HG03439 (cell line): ENCODE measurements around the gene ETV5.

Experiments
- ATAC-seq: cut with Tn5 transposase; IDR thresholded peaks from one replicate; pipeline ENCODE4 v1.9.1; 2021; ENCODE audit warnings: mild to moderate bottlenecking, moderate library complexity; ENCODE audit not compliant: unreplicated experiment

The ETV5 gene

DNA sequence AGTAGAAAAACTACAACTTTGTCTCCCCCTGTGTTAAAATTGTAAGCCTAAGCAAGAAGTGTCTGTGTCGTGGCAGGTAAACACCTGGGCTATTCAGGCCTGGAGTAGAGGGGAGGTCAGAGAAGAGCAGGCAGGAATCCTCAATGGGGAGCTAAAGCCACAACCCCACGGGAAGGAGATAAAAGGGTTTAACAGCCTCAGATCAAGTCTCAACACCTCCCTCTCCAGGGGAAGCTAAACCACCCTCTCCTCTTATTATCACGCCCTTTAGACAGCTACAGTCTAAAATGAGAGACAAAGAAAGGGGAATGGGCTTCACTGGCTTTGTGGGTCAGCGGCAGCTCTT is 11.6 kb downstream of the ETV5 start:
- no peak for ATAC-seq

DNA sequence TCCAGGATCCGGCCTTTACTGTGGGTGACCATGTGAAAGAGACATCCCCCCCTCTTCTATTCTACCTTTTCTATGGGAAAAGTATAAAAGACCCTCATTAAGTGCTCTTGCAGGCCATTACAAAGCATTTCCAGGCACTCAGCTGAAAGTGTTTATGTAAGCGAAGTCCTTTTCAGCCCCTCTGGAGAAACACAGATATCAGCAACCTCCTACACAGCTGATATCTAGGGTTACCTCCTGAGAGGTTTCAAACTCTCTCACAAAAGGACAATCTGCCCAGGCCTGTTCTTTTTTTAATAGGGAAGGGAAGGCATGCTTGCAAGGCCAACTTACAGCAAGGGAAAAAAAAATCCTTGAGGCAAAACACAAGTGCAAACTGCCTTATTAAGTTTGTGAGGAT is 12.6 kb downstream of the ETV5 start:
- ATAC-seq: no peak

DNA sequence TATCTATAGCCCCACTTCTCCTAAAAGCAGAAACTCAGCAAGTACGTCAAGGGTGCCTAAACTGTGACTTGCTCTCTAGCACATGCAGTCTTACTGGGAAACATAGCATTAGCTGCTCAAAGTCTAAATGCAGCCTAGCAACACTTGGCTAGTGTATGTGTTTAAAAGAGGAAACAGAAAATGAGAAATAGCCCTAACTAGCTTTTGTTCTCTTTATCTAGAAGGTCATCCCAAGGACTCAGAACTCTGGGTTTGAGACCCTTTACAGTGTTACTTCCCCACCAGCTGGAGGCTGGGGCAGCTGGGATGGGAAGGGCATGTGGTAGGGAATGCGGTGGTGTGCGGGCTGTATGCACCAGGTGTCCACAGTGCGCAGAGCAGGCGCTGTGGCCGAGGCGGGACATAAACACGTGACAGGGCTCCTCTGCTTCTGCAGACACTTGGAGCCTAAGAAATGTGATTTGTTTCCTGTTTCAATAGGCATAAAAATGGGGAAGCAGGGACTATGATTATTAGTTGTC is 13.3 kb downstream of the ETV5 start:
- no peak for ATAC-seq

DNA sequence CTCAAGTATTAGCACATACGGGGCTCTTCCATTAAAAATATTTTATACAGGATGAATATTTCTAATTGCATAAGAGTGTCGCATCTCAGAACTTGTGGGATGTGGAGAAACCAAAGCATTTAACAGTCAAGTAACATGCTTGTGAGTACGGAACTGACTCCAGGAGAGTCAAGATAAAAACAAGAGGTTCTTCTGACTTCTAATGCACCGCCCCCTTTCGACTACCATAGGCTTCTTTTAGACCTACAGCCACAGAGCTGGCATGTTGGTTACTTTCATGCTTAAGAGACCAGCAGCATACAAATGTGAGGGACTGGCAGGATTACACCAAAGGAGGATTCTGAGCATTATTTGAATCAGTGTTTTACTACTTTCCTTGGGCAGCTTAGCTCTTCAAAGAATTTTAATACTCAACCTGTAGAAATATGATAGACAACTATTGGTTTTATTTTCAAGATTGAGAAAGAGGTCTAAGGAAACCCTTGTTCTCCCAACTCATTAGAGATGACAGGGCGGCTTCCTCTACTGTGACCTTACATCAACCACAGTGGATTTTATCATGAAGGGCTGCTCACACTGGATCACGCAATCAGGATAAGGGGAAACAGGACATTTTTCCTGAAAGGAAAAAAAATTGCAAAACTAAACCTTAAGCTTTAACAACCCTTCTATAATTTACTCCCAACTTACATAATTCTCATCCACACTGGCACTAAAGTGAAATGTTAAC is 14.0 kb downstream of the ETV5 start:
- no peak for ATAC-seq

DNA sequence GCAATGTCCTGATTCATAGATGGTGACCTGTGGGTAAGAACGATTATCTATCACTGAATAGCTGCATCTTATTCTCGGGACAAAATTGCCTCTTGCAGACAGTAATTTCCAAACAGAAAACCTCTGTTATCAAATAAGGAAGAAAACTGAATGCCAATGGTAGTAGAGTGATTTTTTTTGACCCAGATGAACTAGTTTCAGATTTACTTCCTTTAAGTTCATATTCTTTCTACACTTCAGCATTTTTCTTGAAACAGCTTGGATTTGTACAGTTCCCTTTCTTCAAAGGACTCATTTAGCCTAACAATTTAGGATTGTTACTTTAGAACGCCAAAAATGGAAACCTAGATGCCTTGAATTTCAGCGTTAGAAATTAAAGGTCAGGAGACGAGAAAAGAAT is 14.6 kb downstream of the ETV5 start:
- no peak for ATAC-seq

DNA sequence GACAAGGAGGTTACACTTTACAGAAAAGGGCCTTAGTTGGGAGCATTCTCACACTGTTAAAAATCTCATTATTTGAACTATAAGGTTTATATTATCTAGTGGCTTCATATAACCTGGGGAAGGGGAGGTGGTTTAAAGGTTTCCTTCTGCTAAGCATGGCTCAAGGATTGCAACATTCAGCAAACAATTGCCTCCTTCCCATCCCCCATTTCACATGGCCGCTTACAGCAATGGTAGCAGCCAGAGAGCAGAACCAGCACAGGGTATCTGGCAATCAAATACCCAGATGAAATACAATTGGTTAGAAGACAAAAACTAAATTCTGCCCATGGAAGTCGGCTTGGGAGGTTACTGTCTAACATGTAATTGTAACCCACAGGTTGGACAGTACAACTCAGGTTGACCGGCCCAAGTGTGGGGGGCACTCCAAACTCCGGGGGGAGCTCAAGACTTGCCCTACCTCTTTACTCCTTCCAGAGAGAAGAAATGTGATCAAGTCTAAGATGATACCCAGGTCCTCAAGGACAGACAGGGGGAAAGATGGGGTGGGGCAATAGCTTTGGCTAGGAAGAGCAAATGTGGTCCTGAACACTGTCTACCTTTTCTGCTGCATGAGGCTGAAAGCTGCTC is 15.5 kb downstream of the ETV5 start:
- ATAC-seq: no peak

DNA sequence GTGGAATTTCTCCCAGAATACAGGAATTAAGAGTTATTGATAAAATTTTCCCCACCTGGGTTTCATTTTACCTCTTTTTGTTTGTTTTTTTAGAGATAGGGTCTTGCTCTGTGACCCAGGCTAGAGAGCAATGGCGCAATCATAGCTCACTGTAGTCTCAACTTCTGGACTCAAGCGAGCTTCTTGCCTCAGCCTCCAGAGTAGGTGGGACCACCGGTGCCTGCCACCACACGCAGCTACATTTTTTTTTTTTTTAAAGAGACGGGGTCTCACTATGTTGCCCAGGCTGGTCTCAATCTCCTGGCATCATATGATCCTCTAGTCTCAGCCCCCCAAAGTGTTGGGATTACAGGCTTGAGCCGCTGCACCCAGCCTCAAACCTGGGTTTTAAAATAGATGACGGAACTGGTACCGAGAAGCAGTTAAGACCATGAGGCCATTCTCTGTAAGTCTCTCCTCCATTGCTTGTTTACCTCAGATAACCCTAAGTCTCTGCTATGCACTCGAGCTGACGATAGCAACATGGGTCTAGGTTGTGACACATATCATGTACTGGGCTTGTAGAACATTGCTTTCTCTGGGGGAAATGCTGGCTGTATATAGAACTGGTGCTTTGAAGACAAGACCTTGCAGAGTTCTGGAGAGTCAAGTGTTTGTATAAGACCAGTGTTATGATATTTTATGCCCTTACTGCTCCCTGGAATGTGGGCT is 16.4 kb downstream of the ETV5 start:
- no peak for ATAC-seq

DNA sequence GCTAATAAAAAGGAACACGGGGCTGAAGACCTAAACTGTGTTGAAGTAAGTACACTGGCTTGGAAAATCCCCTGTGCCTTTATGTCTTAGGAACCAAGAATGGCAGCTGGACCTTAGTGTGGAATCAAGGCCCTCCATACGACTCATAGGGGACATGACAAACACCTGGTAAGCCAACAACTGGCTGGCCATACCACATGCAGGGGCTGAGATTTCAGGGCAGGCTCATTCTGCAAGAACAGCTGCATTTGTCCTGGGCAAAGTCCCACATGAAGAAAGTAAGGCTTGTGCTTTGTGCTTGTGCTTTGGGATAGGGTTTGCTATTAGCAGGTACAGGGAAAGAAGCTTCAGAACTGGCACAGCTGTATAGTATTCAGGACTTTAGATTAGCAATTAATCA is 18.0 kb downstream of the ETV5 start:
- ATAC-seq: no peak

GRCh38 chr3:186088335-186088734 is 20.6 kb downstream of the ETV5 start:
- ATAC-seq: no peak

DNA sequence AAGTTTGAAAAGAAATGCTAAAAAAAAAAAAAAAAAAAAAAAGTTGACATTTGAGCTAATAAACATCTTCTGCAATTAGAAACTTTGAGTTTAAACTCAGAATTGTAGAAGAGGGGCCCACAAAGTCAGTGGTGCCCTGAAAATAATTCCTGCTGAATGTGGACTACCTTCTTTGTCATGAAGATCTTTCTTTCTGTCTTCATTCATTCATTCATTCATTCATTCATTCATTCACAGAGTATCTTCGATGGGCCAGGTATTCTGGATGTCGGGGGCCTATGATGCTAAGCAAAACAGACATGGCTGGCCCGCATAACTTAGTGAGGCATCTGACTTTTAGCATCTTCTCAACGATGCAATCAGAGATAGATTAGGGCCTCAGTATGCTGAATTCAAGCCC is 24.6 kb downstream of the ETV5 start:
- ATAC-seq: no peak

- ATAC-seq: no peak
Measured at GRCh38 chr3:186083746-186084145, 25.1 kb downstream of the ETV5 start.

- no peak for ATAC-seq
Measured at GRCh38 chr3:186082150-186082549, 26.7 kb downstream of the ETV5 start.

DNA sequence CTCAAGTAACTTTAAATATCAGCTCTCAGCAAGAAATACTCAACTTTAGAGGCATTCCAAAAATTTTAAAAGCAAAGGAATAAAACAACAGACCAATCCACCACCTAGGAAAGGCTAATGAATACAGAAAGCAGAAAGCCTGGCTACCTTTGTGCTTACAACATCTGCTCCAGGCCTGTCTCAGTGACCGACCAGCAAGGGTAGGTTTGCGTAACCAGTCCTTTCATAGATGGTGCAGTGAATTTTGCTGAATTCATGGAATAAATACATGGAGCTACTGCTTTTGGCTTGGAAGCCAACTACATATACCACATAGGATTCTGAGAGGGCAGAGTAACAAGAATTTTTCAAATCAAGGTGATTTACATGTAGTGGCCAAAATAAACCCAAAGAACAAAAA is 27.2 kb downstream of the ETV5 start:
- no peak for ATAC-seq

GRCh38 chr3:186080849-186081438 is 27.9 kb downstream of the ETV5 start:
- no peak for ATAC-seq

DNA sequence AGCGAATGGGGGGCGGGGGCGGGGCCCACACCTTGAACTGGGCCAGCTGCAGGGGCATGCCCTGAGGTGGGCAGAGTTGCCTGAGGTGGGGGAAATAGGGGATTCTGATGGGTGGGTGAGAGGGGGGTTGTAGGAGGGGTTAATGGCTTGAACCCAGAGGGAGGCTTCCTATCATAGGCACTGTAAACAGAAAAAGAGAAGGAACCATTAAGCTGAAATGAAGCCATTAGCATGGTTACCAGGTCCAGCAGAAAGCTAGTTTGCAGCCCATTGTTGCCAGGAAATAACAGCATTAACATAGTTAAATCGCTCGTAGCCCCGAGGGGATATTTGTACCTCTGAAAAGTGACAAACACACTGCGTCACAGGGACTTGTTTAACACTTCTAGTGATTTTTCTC is 29.0 kb downstream of the ETV5 start:
- no peak for ATAC-seq

GRCh38 chr3:186077466-186077865 is 31.4 kb downstream of the ETV5 start:
- no peak for ATAC-seq

GRCh38 chr3:186075931-186076567 is 32.8 kb downstream of the ETV5 start:
- ATAC-seq: no peak

DNA sequence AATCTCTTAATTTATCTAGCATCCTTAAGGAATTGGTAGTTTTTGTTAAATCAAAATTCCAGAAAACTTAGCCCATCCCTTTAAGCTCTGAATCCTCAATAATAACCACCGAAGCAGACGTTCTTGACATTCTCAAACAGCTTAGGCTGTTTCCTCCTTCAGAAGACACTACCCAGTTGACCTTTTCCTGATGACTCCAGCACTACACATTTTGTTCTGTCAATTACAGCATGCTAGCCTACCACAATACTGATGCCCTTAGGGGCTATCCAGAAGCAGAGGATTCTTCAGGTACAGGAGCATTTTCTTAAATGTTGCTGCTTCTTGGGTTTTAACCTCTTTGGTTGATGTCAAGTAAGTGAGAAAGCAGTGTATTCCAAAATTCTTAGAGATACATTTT is 33.4 kb downstream of the ETV5 start:
- ATAC-seq: no peak

- ATAC-seq: no peak
Measured at GRCh38 chr3:186073641-186074040, 35.2 kb downstream of the ETV5 start.

- ATAC-seq: no peak
Measured at GRCh38 chr3:186070996-186071395, 37.9 kb downstream of the ETV5 start.

- no peak for ATAC-seq
Measured at GRCh38 chr3:186070550-186070949, 38.3 kb downstream of the ETV5 start.
